ENCODE data around the gene KRT14.

Gene KRT14

GRCh38 chr17:41552455-41552854, 34.2 kb downstream of the KRT14 start:
- no peak for DNase-seq (ENCODE audit: extremely low read depth, low read depth)
- H3K4me3 ChIP-seq (replicated peaks; ENCODE audit: low read depth, low read length) = no peak overlapping the region
- no peak for TF ChIP-seq CTCF (IDR thresholded peaks at IDR 0.05; ENCODE audit: low read depth, low read length, missing control alignments)

DNA sequence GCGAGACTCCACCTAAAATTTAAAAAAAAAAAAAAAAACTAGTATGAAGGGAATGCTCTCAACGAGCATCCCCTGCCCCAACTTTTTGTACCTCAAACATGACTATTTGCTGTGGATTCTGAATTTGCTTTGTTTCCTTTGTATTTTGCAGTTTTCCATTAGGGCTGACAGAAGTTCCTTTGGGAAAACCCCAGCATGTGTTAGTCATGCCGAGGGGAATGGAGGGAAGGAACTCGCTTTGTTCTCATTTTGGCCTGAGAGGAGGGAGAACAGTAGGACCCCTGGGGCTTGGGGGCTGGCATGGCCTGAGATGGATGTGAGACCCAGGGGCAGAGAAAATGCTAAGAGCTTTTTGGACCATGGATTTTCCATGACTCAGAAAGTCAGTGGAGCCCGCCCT, 35.3 kb downstream of the KRT14 start:
- no peak overlapping the region for H3K4me3 ChIP-seq (replicated peaks; ENCODE audit: low read depth, low read length)
- TF ChIP-seq CTCF (IDR thresholded peaks at IDR 0.05; ENCODE audit: low read depth, low read length, missing control alignments) = no peak
- DNase-seq (ENCODE audit: extremely low read depth, low read depth) = no peak

DNA sequence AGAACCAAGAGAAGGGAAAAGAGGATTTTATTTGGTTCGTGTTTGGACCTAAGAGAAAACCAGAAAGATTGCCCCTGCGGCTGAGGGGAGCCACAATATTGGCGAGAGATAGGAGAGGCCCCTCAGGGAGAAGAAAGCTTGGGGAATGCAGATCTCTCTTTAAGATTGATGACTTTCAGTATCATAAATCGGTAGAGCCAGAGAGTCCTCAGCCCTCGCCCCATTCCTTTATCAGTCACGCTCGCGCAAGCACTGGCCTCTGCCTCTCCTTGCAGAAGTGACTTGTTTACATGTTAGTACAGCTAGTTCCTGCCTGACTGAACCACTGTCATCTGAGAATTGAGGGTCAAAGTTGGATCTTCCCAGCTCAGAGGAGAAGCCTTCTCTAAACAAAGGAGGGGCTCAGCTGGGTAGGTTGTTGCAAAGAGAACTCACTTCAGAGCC, 37.1 kb downstream of the KRT14 start:
- TF ChIP-seq CTCF (IDR thresholded peaks at IDR 0.05; ENCODE audit: low read depth, low read length, missing control alignments) = no peak
- no peak overlapping the region for H3K4me3 ChIP-seq (replicated peaks; ENCODE audit: low read depth, low read length)
- DNase-seq (ENCODE audit: extremely low read depth, low read depth) = no peak

DNA sequence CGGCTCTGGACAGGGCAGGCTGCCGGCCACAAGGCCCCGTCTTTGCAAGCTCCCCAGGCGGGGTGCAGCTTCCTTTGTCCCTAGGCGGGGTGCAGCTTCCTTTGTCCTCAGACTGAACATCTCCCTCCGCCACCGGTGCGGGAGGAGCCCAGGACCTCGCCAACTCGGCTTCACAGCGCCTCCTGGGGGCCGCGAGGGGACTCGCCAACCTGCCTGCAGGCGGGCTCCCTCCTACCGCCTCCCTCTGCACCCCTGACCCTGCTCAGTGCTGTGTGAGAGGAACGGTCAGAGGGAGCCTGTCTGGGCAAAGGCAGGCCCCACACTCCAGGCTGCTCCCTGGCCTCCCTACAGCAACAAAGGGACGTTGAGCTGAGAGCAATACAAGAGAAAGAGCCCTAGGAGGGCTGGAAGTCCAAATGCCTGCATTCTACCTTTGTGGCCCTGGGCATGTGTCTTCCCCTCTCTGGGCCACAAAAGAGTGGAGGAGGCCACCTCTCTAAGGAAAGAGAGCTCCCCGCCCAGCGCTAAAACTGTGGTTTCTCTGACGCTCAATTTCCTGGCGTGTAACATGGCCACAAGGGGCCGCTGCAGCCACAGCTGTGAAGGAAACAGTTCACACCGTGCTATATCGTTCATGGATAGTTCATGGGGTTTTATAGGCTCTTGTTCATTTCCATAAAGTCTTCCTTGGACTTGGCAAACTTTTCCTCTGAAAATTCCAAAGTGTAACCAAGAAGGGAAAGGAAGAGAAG, 37.7 kb downstream of the KRT14 start:
- H3K4me3 ChIP-seq (replicated peaks; ENCODE audit: low read depth, low read length) = no peak overlapping the region
- peak; percentile 74 for DNase-seq (ENCODE audit: extremely low read depth, low read depth)
- peak; percentile 89 for TF ChIP-seq CTCF (IDR thresholded peaks at IDR 0.05; ENCODE audit: low read depth, low read length, missing control alignments)

- H3K4me3 ChIP-seq (replicated peaks; ENCODE audit: low read depth, low read length) = no peak overlapping the region
- peak; percentile 91 for DNase-seq (ENCODE audit: extremely low read depth, low read depth)
Measured at GRCh38 chr17:41547921-41548843, 38.5 kb downstream of the KRT14 start.

DNA sequence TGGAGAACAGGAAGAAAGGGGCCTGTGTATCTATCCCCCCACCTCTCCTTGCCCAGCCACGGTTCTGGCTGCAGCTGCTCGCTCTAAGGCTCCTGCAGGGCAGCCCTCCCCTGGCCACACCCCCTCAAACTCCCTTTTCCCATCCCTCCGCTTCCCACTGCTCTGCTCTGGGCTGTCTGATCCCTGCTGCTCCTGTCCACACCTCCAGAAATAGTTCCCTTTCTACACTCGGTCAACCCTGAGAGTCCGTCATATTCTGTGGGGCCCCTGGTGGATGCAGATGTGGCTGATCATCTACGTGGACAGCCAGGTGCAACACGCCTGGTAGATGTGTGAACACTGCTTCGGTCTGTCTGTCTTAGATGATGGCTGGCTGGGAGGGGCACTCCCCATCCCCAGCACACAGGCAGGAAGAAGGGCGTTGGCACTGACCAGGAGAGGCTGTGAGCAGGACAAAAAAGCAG, 39.3 kb downstream of the KRT14 start:
- TF ChIP-seq CTCF (IDR thresholded peaks at IDR 0.05; ENCODE audit: low read depth, low read length, missing control alignments) = no peak
- no peak for DNase-seq (ENCODE audit: extremely low read depth, low read depth)
- H3K4me3 ChIP-seq (replicated peaks; ENCODE audit: low read depth, low read length) = no peak overlapping the region

More at GRCh38 chr17:41547921-41548843, 38.5 kb downstream of the KRT14 start:
- TF ChIP-seq CTCF (IDR thresholded peaks at IDR 0.05; ENCODE audit: low read depth, low read length, missing control alignments) = no peak
